DMS79 (cell line): ENCODE results near the gene THOP1.

Experiments
- DNase-seq: peaks from one replicate; lab custom pipeline; 2025; lab: John Stamatoyannopoulos, UW

THOP1 gene

DNA sequence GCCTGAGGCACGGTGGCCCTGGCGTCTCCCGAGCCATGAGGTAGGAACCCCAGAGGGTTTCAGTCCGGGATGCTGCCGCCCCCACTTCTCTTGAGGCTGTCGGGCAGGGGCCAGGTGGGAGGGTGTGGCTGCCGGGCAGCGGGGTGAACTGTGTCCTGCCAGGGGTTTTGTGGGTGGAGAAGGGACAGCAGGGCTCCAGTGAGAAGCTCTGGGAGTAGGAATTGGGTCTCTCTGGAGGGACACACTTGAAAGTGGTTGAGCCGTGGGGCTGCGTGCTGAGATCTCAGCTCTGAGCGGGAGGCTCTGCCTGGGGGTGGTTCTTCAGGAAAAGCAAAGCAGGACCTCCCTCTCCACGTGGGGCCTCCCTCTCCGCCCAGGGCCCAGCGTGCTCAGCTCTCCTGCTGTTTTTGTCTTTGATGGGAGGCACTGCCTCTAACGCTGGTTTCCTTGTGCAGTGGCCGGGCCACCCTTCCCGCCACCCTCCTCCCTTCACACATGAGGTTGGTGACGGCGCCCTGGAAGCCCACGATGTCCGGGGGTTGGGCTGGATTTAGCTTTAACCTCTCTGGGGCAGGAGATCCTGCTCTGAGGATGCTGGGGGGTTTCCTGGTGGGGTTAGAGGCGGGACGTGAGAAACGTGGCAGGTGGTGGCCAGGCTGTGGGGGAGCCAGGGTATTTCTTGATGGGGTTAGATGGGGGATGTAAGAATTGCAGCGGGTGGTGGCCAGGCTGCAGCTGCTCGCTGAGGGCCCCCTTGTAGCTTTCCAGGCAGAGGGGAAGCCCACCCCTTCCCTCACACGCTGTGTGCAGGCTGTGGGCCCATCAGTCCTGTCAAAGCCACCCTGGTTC lies 19.1 kb downstream of the THOP1 start:
- DNase-seq = no peak

DNA sequence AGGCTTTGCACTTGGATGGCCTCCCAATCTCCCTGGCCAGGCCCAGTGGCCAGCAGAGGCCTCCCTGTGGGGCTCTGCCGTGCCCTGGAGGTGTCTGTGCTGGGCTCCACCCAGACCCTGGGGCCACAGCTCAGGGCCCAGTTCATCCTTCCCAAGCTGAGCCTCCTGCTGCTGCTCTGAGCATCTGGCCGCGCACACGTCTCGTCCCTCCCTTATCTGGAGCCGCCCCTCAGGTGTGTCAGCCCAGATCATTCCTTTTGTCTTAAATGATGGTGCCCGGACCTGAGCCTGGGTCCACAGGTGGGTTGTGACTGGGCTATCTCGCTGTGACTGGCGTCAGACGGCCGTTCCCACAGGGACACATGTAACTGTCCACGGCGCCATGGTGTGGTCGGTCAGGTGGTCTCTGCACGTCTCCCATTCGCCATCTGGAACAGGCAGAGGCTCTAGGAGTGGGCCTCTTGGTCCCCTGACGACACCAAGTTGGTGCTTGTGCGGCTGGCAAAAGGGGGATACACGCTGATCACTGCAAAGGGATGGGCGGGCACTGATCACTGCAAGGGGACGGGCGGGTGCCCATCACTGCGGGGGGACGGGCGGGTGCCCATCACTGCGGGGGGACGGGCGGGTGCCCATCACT lies 20.1 kb downstream of the THOP1 start:
- DNase-seq = no peak

DNA sequence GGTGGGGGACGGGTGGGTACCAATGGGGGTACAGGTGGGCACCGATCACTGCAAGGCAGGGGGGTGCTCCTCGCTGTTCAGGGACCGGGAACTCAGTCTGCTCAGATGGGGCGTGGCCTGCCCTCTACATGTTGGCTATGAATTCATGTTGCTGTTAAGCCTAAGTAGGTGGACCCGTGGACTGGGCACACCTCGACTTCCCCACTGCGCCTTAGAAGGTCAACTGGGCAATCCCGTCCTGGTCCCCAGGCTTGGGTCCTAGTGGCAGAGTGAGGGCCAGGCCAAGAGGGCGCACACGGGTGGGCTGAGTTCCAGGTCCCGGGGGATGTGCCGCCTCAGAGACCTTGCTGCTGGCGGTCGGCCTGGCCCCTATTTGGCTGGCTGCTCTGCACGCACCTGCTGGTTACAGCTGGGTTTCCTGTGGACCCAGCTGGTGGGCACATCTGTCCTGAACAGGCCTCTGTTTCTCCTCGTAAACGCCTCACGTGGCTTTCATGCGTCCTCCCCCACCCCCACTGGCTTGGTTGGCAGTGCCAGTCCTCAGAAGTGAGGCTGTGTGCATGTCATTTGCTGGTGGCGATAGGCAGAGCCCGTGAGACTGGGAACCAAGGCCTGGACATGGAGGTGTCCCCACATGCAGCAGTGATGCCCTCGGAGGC lies 20.8 kb downstream of the THOP1 start:
- no peak for DNase-seq

DNA sequence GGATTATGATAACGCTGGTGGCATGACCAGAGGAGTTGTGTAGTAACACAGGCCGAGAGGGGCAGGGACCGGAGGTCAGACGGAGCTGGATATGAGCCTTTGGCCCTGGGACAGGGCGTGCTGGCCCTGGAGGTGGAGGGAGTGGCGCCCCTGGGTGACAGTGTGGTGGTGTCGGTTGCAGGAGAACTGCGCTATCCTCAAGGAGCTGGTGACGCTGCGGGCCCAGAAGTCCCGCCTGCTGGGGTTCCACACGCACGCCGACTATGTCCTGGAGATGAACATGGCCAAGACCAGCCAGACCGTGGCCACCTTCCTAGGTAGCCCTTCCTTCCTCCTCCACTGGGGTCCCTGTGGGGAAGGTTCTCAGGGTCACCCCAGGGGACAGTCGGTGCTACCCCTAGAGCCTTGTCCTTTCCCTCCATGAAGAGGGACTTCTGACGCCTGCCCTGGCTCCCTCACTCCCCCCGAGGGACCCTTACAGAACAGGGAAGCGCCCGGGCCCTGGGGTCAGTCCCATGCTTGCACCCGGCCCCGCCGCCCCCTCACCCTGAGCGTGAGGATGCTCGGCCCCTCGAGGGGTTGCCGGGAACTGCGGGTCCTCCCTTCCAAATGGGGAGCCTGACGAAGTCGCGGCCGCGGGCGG lies 21.6 kb downstream of the THOP1 start:
- no peak for DNase-seq

DNA sequence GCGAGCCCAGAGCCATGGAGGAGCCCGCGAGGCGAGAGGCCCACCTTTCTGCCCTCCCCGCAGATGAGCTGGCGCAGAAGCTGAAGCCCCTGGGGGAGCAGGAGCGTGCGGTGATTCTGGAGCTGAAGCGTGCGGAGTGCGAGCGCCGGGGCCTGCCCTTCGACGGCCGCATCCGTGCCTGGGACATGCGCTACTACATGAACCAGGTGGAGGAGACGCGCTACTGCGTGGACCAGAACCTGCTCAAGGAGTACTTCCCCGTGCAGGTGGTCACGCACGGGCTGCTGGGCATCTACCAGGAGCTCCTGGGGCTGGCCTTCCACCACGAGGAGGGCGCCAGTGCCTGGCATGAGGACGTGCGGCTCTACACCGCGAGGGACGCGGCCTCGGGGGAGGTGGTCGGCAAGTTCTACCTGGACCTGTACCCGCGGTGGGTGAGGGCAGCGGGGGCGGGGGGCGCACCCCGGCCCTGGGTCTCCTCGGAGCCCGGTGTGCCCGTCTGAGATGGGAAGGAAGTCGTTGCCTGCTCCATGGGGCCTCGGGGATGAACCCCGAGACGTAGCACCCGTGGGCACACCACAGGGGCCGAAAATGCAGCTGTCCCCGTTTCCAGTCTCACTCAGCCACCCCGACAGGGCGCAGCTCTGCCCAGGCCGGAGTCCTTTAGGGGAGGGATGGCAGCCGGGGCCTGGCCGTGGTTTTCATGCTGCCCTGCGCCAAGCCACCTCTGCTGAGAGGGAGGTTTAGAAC lies 22.3 kb downstream of the THOP1 start:
- no peak for DNase-seq

DNA sequence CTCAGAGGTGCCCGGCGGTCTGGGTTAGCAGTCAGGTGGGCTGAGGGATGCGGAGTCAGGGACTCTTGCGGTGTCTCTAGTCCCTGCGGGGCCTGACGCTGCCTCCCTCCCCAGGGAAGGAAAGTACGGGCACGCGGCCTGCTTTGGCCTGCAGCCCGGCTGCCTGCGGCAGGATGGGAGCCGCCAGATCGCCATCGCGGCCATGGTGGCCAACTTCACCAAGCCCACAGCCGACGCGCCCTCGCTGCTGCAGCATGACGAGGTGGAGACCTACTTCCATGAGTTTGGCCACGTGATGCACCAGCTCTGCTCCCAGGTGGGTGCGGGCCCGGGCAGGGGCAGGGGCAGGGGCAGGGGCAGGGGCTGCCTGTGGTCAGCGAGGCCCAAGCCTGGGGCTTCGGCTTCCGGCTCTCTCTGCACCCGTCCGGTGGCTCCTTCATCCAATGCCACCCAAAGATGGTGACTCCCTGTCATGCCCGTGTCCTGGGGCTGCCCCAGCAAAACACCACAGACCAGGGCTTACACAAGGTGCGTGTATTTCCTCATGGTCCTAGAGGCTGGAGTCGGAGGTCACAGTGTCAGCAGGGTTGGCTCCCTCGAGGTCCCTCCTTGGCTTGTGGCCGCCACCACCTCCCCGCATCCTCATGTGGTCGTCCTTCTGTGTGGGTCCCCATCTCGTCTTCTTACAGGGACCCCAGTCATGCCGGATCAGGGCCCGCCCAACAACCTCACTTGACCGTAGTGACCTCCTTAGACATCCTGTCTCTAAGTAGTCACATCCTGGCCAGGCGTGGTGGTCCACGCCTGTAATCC lies 23.0 kb downstream of the THOP1 start:
- no peak for DNase-seq

DNA sequence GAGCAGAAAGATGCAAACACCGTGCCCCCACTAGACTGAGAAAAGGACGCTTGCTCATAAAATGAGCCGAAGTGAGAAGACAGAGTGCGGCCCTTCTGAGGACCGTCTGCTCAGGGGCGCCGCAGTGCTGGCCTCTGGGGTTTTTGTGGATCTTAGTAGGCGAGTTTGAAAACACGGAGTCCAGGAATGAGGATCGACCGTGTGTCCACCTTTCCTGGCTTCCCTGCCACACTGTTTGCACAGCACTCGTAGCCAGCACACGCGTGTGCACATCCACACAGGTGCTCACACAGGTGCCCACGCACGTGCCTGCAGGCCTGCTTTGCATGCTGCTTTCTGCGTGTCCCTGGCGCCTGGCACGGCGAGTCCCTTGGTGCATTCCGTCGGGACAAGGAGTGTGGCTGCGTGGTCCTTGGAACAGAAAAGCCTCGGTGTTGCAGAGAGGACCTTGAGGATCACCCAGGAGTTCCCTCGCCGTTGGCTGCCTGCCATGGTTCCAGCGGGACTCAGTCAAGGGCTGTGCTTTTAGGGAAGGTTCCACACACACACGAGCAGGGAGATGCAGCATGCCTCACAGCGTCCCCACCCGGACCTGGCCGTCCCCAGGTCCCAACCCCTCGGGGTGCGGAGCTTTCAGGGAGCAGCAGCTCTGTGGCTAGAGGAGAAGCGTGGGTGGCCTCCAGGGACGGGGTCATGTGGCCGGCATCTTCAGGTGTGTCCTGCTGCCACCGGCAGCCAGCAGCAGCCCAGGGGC lies 24.3 kb downstream of the THOP1 start:
- DNase-seq = no peak

DNA sequence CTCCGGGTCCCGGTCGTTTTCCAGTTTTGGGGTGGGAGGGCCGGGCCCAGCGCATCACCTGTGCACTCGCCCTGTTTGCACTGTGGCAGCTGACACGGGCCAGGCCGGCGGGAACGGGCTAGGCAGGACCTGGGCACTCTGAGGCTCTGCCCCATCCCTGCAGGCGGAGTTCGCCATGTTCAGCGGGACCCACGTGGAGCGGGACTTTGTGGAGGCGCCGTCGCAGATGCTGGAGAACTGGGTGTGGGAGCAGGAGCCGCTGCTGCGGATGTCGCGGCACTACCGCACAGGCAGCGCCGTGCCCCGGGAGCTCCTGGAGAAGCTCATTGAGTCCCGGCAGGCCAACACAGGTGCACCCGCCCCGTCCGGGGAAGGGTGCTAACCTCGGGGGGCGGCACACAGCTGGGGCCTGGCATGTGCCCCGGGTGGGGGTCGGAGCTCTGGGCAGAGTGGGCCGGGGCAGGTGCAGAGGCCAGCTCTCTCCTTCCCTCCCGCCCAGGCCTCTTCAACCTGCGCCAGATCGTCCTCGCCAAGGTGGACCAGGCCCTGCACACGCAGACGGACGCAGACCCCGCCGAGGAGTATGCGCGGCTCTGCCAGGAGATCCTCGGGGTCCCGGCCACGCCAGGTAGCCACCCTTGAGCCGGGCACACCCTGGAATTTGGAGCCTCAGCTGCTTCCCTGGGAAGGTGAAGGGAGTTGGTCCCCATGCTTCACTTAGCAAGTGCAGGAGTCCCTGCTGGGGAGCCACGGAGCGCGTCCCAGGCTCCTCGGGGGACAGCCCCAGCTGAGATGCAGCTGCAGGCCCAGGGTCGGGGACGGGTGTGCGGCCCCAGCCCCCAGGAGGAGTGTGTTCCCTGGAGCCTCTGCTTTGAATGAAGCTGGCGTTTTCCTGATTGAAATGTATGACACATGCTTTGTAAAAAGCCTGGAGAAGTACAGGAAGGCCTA lies 25.1 kb downstream of the THOP1 start:
- DNase-seq = no peak

DNA sequence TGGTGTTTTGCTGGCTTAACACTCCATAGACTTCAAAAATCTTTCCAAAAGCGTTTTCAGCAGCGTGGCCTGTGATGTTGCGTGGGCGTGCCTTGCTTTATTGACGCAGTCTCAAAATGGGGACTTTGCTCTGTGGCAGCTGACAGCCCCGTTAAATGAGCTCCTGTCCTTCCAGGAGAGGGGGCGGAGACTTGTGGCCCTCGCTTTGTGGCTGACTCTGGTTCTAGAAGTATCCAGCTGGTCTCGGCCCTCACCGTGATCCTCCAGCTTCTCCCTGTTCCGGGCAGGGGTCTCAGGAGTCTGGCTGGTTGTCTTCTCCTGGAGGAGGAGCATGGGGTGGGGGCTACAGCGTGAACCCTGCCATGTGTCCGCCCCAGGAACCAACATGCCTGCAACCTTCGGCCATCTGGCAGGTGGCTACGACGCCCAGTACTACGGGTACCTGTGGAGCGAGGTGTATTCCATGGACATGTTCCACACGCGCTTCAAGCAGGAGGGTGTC lies 26.0 kb downstream of the THOP1 start:
- no peak for DNase-seq

DNA sequence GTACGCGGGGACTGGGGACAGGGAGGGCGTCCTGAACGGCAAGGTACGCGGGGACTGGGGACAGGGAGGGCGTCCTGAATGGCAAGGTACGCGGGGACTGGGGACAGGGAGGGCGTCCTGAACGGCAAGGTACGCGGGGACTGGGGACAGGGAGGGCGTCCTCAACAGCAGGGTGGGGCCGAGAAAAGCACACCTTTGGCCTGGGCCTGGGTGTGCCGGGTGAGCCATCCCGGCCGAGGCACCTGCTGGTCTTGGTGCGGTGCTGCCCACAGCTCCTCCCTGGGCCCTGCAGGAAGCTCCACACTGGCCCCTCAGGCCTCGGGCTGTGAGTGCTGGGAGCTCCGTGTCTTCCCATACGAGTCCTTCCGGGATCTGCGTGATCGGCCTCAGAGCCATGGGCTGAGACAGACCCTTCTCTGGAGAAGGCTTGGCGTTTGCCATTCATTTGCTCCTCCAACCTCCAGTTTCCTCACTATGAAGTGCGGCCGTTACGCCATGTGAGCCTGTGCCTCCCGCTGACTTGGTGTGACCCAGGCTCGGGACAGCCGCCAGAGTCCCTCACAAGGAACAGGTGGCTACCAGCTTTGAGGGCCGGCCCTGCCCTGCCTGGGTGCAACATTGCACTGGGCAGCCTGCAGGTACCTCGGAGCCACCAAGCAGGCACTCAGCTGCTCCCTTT lies 26.6 kb downstream of the THOP1 start:
- no peak for DNase-seq

DNA sequence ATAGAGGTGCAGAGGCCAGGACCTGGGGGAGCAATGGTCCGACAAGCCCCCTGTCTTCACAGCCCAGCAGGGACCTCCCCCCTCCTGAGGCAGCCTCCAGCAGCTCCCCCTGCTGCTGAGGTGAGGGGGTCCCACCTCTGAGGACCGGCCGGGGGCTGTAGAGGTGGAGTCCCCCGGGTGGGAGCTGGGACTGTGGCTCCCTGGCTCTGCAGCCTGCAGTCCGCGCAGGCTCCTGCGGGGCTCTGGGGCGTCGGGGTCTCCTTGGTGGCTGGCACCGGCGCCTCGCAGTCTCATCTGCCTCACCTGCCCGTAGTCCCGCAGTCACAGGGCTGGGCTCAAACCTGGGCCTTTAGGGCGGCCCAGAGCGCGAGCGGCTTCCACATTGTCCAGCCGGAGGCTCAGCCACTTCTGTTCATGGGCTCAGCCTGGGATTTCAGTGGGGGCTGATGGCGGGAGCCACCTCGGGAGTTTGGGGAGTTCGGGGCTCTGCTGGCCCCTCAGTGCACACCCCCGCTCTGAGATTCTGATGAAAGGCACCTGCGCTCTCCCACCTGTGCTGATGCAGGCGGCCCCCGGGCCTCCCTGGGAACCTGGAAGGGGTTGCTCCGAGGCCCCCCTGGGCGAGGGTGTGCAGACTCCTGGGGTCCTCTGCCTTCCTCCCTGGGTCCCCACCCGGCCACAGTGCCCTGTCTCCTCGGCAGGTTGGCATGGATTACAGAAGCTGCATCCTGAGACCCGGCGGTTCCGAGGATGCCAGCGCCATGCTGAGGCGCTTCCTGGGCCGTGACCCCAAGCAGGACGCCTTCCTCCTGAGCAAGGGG lies 27.3 kb downstream of the THOP1 start:
- no peak for DNase-seq

DNA sequence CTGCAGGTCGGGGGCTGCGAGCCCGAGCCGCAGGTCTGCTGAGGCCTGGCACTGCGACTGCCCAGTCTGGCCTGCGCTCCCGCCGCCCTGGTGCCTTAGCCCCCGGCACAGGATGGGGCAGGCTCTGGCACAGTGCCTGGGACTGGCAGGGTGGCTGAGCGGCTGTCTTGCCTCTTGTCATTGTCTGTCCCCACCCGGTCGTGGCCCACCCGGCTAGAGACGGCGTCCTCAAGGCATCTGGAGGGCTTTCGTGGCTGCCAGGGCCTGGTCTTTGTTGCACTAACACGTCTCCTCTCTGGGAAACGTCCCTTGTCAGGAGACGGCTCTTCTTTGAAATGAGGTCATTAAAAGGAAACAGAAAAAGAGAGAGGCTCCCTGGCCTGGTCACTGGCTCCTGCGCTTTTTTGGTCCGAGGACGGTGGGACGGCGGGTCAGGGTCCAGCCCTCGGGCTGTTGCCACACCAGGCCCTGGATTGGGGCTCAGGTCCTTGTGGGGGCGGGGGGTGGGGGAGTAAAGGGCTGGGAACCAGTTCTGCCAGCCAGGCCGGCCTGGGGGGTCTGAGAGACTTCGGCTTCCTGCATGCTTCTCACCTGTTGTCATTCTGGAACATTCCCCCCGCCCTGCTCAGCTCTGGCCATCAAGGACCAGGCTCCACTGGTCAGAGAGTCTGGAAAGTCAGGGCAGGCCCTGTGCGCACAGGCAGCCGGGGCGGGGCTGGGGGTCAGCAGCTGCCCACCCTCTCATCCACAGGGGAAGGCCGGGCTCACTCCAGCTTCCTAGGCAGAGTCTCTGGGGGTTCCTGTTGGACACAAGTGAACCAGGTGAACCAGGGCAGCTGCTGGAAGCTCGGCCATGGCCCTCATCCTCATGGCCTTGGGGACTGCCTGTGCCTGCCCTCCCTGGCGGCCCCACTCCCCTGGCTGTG lies 28.2 kb downstream of the THOP1 start:
- DNase-seq = no peak

DNA sequence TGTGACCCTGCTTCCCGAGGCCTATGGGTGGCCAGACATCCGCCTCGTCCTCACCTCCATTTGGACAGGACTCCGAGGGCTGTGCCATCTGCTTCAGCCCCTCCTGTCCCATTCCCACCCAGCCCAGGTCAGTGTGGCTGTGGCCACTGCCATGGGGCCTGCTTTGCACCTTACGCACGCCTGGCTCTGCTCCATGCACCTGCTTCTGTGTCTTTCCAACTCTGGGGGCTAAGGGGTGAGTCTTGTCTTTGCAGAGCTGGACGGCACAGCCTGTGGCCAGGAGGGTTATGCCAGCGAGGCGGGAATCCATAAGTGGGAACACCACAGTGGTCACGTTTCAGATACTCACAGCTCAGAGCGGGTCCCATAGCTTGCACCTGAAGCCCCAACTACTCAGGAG lies 29.1 kb downstream of the THOP1 start:
- DNase-seq = no peak

DNA sequence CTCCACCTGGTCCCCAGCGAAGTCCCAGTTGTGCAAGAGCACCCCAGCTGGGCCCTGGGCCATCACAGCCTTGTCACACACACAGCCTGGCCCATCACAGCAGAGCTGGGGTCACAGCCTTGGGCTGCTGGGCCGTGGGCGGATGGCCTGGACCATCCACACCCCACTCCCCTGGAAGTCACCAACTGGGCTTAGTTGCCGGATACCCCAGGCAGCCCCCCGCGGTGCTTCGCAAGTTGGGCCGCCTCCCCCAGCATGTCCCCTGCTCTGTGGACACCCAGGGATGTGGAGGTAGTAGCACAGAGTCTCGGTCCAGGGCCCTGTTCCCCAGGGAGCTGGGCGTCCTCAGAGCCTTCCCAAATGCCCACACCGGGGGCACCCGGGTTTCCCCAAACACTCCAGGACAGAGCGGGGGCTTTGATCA lies 29.9 kb downstream of the THOP1 start:
- no peak for DNase-seq

DNA sequence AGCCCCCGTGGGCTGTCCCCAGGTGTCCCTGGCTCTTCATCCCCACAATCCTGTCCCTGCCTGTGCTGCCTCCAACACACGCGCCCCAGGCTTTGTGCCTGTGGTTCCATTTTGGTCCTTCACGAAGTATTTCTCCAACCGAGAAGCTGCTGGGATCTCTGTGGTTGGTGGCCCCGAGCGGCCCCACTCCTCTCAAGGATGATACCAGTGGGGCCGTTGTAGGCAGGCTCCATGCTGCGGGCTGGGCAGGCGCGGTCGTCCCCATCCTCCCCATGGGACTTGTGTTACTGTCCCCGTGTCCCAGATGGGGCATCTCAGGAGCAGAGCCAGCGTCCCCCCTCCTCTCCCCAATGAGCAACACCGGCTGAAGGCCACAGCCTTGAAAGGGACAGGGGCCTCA lies 30.6 kb downstream of the THOP1 start:
- no peak for DNase-seq

DNA sequence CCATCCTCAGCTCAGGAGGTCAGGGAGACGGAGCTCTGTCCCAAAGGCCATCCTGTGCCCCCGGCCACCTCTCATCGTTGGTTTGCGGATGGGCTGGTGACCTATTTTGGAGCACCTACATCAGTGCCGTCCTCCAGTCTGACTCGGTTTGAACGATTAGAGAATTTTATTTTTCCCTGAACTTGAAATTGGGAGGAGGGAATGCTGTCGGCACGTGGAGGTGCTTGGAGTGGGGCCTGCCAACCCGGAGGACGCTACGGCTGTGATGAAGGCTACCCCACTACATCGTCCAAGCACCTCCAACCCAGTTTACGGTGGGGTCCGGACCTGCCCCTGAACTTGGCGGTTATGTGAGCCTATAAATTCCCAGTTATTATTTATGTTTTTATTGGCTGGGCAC lies 31.3 kb downstream of the THOP1 start:
- no peak for DNase-seq
